Stimulated activated CD8-positive, alpha-beta memory T cell treated with anti-CD3 and anti-CD28 coated beads, Interleukin-12 subunit alpha, Interleukin-12 subunit beta, amount 100 ng/mL, for 4 hours (primary cell): Measurements from ENCODE around the gene MRPL41.
"Not testable (repeated sequence)": the region's sequence is repeated elsewhere in the genome, so short reads cannot be mapped to it uniquely, and the experiment has no call there.

ENCODE experiments used
- DNase-seq: peaks from one replicate; pipeline ENCODE4 v3.0.0-alpha.2; 2020; ENCODE audit warnings: low read depth

MRPL41 gene

DNA sequence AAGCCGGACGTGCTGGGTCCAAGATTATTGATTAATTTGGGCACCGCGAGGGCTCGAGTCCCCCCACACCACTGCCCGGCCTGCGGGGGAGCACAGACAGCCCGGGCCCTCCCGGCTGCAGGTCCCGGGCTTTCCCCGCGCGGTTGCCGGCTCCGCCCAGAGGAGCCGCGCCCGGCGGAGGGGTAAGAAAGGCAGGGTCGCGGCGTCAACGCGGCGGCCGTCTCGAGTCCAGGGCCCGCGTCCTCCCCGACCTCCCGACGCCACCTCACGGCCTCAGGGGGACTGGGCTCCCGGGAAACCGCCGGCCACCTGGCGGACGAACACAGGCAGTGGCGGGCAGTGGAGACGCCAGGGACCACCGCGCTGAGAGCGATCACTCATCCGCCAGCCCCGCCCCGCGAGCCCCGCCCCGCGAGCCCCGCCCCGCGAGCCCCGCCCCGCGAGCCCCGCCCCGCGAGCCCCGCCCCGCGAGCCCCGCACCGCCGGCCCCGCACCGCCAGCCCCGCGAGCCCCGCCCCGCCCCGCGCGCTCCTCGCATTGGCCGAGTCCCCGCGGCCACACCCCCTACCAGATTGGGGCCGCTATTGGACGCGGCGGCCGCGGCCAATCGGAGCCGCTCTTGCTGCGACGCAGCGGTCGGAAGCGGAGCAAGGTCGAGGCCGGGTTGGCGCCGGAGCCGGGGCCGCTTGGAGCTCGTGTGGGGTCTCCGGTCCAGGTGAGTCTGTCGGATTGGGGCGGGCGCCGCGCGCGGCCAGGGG is at the start of gene MRPL41:
MRPL41 (plus strand) TSS at position 616 of the 758 bp plus-strand sequence. CDS start 203 bp downstream, outside the sequence.
- DNase-seq, result peak; percentile 79

DNA sequence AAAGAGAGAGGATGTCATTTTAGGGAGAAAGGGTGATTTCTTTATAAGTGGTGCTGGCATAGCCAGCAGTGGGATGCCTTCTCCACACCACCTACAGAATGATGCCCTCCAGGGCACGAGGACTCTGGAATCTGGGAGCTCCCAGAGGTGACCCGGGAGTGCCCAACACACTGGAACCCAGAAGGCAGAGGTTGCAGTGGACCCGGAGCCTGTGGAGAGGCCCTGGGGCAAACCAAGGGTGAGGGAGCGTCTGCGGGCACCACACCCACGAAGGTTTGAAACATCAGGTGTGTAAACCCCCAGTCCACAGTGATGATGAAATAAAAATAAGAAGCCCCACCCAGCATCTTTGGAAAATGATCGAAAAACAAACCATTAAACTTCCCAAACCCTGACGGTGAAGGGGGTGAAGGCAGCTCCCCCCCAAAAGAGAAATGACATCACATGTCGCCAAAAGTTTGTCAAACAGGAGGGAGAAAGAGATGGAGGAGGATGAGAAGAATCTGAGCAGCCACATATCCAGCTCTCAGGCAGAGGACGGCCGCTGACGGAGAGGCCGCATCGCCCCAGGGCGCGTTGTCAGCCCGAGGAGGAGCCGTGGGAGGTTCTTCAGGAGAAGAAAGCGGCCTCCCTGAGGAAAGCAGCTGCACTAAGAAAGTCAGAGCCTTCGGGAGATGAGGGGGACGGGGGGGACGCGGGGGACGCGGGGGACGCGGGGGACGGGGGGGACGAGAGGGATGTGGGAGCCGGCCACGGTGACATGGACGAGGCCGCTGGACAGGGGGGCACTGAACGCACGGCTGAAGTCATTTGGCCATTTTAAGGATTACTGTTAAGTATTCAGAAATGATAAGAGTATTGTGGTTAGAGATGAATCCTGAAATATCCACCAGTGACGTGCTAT is 49.4 kb upstream of the MRPL41 start:
- no peak for DNase-seq

- DNase-seq, result no peak
Observed at GRCh38 chr9:137504432-137504777, 47.3 kb upstream of the MRPL41 start.

- no peak for DNase-seq
Observed at GRCh38 chr9:137505421-137506140, 46.1 kb upstream of the MRPL41 start.

DNA sequence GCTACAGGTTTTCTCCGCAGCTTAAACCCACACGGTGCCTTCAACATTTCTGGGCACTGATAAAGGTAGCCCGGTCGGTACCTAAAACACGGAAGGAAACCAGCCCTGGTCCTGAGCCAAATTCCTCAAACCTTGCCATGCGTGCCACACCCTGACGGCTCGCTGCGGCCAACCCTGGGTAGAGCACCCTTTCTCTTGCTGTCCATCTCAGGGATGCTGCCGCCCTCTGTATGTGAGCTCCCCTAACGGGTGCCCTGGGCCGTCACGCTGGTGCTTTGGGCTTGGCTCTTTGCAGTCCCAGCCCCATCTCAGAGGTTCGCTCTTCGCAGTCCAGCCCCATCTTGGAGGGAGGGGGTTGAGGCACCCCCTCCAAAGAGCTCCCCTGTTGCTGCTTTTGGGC is 45.4 kb upstream of the MRPL41 start:
- no peak for DNase-seq

DNA sequence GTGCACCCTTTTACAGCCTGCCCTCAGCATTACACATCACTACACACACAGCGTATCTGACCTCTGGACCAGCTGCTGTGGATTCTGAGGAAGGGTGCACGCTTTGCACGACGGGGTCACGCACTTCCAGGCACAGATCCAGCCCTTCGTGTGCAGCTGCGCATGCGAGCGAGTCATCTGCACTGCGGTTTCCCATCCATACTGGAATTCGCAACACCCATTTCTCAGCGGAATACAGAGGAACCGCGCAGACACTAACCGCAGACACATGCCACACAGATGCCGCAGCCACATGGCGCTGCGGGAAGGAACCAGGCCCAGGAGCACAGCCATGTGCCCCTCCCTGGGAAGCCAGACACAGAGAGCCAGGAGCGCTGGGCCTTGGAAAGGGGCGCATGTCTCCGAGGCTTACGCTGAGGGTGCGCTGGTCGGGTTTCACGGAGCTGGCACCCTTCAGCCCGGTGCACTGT is 44.9 kb upstream of the MRPL41 start:
- DNase-seq, result no peak

DNA sequence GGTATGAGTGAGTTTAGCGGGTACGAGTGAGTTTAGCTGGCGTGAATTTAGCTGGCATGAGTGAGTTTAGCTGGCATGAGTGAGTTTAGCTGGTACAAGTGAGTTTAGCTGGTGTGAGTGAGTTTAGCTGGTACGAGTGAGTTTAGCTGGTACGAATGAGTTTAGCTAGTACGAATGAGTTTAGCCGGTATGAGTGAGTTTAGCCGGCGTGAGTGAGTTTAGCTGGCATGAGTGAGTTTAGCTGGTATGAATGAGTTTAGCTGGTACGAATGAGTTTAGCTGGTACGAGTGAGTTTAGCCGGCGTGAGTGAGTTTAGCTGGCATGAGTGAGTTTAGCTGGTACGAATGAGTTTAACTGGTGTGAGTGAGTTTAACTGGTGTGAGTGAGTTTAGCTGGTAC is 42.5 kb upstream of the MRPL41 start:
- no peak for DNase-seq

DNA sequence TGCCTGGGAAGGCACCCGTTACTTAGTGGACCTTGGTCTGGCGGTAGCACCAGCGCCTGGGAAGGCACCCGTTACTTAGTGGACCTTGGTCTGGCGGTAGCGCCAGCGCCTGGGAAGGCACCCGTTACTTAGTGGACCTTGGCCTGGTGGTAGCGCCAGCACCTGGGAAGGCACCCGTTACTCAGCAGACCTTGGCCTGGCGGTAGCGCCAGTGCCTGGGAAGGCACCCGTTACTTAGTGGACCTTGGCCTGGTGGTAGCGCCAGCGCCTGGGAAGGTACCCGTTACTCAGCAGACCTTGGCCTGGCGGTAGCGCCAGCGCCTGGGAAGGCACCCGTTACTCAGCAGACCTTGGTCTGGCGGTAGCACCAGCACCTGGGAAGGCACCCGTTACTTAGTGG is 40.6 kb upstream of the MRPL41 start:
- DNase-seq, result not testable (repeated sequence)

GRCh38 chr9:137511758-137512463 is 39.8 kb upstream of the MRPL41 start:
- no peak for DNase-seq

GRCh38 chr9:137513136-137513535 is 38.5 kb upstream of the MRPL41 start:
- not testable (repeated sequence) for DNase-seq

GRCh38 chr9:137513801-137514570 is 37.7 kb upstream of the MRPL41 start:
- DNase-seq, result not testable (repeated sequence)

- DNase-seq, result no peak
Observed at GRCh38 chr9:137514691-137515337, 36.9 kb upstream of the MRPL41 start.

- DNase-seq, result no peak
Observed at GRCh38 chr9:137515338-137515724, 36.3 kb upstream of the MRPL41 start.

DNA sequence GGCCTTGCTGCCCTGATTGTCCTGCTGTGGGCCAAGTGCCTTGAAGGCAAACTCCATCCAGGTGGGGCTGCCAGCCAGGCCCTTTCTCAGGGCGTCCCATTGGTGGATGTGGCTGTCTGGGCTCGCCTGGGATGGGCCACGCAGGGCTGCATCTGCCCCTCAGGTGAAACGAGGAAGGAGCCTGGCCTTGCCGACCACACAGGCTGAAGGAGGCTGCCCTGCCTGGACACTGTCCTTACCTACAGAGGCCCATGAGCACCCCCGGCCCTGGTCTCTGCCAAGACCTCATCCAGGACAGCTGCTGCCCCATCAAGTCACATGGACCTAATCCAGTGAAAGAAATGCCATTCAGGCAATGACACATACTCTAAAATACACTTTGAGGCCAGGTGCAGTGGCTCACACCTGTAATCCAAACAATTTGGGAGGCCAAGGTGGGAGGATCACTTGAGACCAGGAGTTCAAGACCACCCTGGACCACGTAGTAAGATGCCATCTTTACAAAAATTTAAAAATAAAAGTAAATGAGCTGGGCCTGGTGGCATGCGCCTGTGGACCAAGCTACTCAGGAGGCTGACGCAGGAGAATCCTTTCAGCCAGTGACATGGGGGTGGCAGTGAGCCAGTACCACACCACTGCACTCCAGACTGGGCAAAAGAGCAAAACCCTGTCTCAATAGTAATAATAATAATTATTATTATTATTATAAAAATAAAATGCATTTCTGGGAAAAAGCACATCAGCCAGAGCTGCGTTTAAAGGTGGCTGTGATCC is 35.3 kb upstream of the MRPL41 start:
- no peak for DNase-seq

- not testable (repeated sequence) for DNase-seq
Observed at GRCh38 chr9:137518661-137519459, 32.8 kb upstream of the MRPL41 start.

DNA sequence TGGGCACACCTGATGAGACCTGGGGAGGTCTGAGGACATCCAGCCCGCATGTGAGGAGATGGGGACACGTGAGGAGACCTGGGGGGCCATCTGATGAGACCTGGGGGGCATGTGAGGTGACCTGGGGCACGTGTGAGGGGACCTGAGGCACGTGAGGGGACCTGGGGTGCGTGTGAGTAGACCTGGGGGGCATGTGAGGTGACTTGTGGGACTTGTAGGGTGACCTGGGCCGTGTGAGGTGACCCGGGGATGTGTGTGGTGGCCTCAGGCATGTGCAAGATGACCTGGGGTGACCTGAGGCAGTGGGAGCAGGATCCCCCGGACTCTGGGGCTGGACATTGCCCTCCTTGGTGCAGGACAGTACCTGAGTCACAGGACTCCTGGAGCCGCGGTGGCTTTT is 32.1 kb upstream of the MRPL41 start:
- DNase-seq, result no peak

DNA sequence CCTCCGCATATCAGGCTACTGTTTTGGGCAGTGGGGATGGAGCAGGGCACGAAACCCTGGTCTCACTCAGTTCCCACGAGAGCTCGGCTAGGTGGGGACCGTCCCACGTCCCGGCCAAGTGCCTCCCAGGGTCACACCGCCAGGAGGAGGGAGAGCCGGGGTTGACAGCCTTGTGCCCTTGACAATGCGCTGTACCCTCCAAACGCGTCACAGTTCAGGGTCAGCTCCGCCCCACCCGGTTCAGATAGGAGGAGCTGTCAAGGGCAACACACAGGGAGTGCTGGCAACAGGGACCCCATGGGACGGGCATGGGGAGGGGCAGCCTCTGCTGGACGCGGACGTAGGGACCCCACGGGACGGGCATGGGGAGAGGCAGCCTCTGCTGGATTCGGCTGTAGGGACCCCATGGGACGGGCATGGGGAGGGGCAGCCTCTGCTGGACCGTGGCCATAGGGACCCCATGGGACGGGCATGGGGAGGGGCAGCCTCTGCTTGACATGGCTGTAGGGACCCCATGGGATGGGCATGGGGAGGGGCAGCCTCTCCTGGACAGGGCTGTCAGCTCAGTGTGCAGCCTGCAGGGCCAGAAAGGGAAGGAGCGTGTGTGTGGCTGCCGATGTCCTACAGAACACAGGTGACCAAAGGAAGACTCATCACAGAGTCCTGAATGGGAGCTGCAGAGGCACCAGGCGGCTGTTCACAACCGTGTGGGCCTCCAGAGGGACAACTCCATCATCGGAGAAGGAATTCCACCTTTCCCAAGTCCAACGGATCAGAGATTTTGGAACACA is 30.9 kb upstream of the MRPL41 start:
- no peak for DNase-seq

DNA sequence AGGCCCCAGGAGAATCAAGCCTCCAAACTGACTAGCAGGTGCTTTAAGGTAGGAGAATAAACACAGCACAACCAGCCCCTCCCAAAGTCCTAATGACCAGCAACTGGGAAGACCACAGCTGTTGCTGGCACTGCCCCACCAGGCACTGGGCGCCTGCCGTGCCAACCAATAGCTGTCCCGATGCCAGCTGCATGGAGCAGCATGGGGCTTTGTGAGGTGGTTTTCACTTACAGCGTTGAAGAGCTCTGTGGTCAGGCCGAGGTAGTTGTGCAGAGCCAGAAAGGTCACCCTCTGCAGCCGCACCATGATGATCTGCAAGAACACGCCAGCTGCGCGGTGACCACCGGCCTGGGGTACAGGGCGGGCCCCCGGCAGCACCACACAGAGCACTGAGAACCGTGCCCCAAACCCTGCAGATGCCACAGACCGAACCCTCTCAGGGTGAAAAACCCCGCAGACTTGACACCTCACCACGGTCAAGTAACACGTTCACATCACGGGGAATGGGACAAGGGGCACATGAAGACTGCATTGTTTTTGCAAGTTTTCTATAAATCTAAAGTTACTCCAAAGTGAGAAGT is 30.2 kb upstream of the MRPL41 start:
- no peak for DNase-seq
